A549 (cell line): Measurements from ENCODE around the gene IFT27. TPM values are rescaled to one million over a fixed set of nuclear protein-coding genes. Genes with fewer than 3 reads are reported as not detected.

Experiments used
- ATAC-seq, 2 experiments: fragments of 200-7000 bp in 1 of 2; fragments of >200 bp in 1 of 2; cut with Nextera tagmentation in 1 of 2; cut with Tn5 transposase in 1 of 2; 3 replicates each; pipeline versions ENCODE4 v1.8.0 to v1.9.1; 2018 to 2020; ENCODE audit warnings: mild to moderate bottlenecking in 1 of 2, moderate library complexity in 1 of 2
- CTCF ChIA-PET: fragments of 300-600 bp; sonication (Branson Sonifier 250); formaldehyde crosslinking; extraction: SDS; loops from one replicate; lab custom pipeline; 2021; ENCODE audit warnings: antibody characterized with exemption, inconsistent platforms; lab: Yijun Ruan, JAX
- POLR2A ChIA-PET: fragments of 350-600 bp; formaldehyde crosslinking; extraction: SDS; loops from one replicate; lab custom pipeline; 2021; ENCODE audit warnings: antibody characterized with exemption, inconsistent platforms; lab: Yijun Ruan, JAX
- DNase-seq, 2 experiments: peaks; one replicate each; pipeline versions ENCODE4 v3.0.0 to v3.0.0-alpha.2; 2011 to 2016; ENCODE audit warnings: low read depth in 1 of 2, low spot score in 1 of 2
- FAIRE-seq: peaks from 2 replicates; lab custom pipeline; 2011; peaks lifted over from hg19 to GRCh38; lab: Jason Lieb, UNC
- H3K27ac ChIP-seq, 2 experiments: fragments of >200 bp; sonication (Bioruptor Twin); formaldehyde crosslinking; 3 replicates each; pipeline ENCODE4 v1.5.1; 2016 to 2017
- H3K4me1 ChIP-seq: fragments of >200 bp; sonication (Bioruptor Twin); formaldehyde crosslinking; 3 replicates; pipeline ENCODE4 v1.6.1; 2016
- H3K4me2 ChIP-seq: fragments of >200 bp; sonication (Bioruptor Twin); formaldehyde crosslinking; 3 replicates; pipeline ENCODE4 v1.6.1; 2016
- H3K4me3 ChIP-seq: fragments of >200 bp; sonication (Bioruptor Twin); formaldehyde crosslinking; 3 replicates; pipeline ENCODE4 v1.5.1; 2016
- H3K9me3 ChIP-seq: fragments of >200 bp; sonication (Bioruptor Twin); formaldehyde crosslinking; 3 replicates; pipeline ENCODE4 v1.6.1; 2016
- CBX2 ChIP-seq: fragments of 200-600 bp; sonication (generic); IDR thresholded peaks from 2 replicates; pipeline ENCODE4 v1.6.1; 2016; ENCODE audit warnings: low read depth, mild to moderate bottlenecking, borderline replicate concordance
- CBX8 ChIP-seq: fragments of 200-600 bp; sonication (generic); IDR thresholded peaks from 2 replicates; pipeline ENCODE4 v1.6.1; 2016
- CHD4 ChIP-seq: fragments of 200-600 bp; sonication (generic); IDR thresholded peaks from 2 replicates; pipeline ENCODE4 v1.6.1; 2016; ENCODE audit warnings: antibody characterized with exemption, mild to moderate bottlenecking, borderline replicate concordance
- EHF ChIP-seq: fragments of 250-450 bp; sonication (Bioruptor Pico); IDR thresholded peaks from 2 replicates; pipeline ENCODE4 v1.5.0; 2020; ENCODE audit warnings: mild to moderate bottlenecking
- EP300 ChIP-seq, 2 experiments: fragments of >200 bp; sonication (Bioruptor Twin); formaldehyde crosslinking; IDR thresholded peaks; 2 replicates in 1 of 2; 3 replicates in 1 of 2; pipeline ENCODE4 v1.6.1; 2016 to 2017
- FOSB ChIP-seq: fragments of 250-450 bp; sonication (Bioruptor Pico); IDR thresholded peaks from 2 replicates; pipeline ENCODE4 v1.5.0; 2020; ENCODE audit warnings: mild to moderate bottlenecking, moderate library complexity
- FOXS1 ChIP-seq: fragments of 250-450 bp; sonication (Bioruptor Pico); IDR thresholded peaks from 2 replicates; pipeline ENCODE4 v1.5.0; 2020; ENCODE audit warnings: mild to moderate bottlenecking, moderate library complexity
- GATA3 ChIP-seq: IDR thresholded peaks from 2 replicates; pipeline ENCODE4 v1.6.1; 2012; ENCODE audit warnings: borderline replicate concordance
- HEYL ChIP-seq: fragments of 250-450 bp; sonication (Bioruptor Pico); IDR thresholded peaks from 2 replicates; pipeline ENCODE4 v1.8.0; 2021; ENCODE audit warnings: mild to moderate bottlenecking, moderate library complexity
- HOXA7 ChIP-seq: fragments of 250-450 bp; sonication (Bioruptor Pico); IDR thresholded peaks from 2 replicates; pipeline ENCODE4 v1.5.0; 2020; ENCODE audit warnings: mild to moderate bottlenecking, moderate library complexity
- MYC ChIP-seq: IDR thresholded peaks from 2 replicates; pipeline ENCODE4 v1.6.1; 2012; ENCODE audit warnings: mild to moderate bottlenecking, inconsistent platforms, low read length, improper control_type of control experiment, borderline replicate concordance
- NFE2L2 ChIP-seq: fragments of 150-350 bp; conservative IDR thresholded peaks from 2 replicates; pipeline ENCODE4 v1.6.1; 2014; ENCODE audit warnings: low read length
- RNF2 ChIP-seq: fragments of 200-600 bp; sonication (generic); IDR thresholded peaks from 2 replicates; pipeline ENCODE4 v1.6.1; 2016; ENCODE audit warnings: low read depth, mild to moderate bottlenecking, antibody characterized with exemption, moderate library complexity, borderline replicate concordance
- TP53 ChIP-seq: fragments of 250-450 bp; sonication (Bioruptor Pico); IDR thresholded peaks from 2 replicates; pipeline ENCODE4 v1.5.0; 2021; ENCODE audit warnings: mild to moderate bottlenecking, moderate library complexity
- ZC3H11A ChIP-seq: fragments of 450-650 bp; IDR thresholded peaks from 2 replicates; pipeline ENCODE4 v1.6.1; 2014; ENCODE audit warnings: antibody characterized with exemption, mild to moderate bottlenecking
- WGBS: methylation state at CpG from one replicate; pipeline ENCODE4 v1.1.6; 2017; ENCODE audit errors: missing lambda C conversion rate; 5-methylcytosine and 5-hydroxymethylcytosine counted together
- polyA plus RNA-seq, 4 experiments: library from polyadenylated mRNA; depleted of rRNA in 3 of 4; stranded (reverse); fragments of >200 nt; fragmentation: RNase III in 1 of 4; extraction: RNeasy Plus Mini Kit Qiagen cat#74134 plus additional on column Dnase treatment in 1 of 4; gene quantifications; 2 replicates in 3 of 4; 3 replicates in 1 of 4; pipeline ENCODE4 v1.2.3, GENCODE V29; 2011 to 2017
- TF ChIP-seq, protein P1 (sequence below): fragments of >200 bp; sonication (Bioruptor Twin); formaldehyde crosslinking; IDR thresholded peaks from 3 replicates; pipeline ENCODE4 v1.6.1; 2016
- TF ChIP-seq, protein P2 (sequence below): IDR thresholded peaks from 2 replicates; pipeline ENCODE4 v1.6.1; 2012
- TF ChIP-seq, protein P3 (sequence below): fragments of 450-650 bp; IDR thresholded peaks from 2 replicates; pipeline ENCODE4 v1.6.1; 2014; ENCODE audit warnings: antibody characterized with exemption
- TF ChIP-seq, protein P4 (sequence below): fragments of 150-350 bp; IDR thresholded peaks from 2 replicates; pipeline ENCODE4 v1.6.1; 2014; ENCODE audit warnings: low read depth, mild to moderate bottlenecking, low read length

The IFT27 gene
- polyA plus RNA-seq, 2 of the 4 experiments (the other 2 are of a cell fraction) = 17.5 to 24.6 TPM

DNA sequence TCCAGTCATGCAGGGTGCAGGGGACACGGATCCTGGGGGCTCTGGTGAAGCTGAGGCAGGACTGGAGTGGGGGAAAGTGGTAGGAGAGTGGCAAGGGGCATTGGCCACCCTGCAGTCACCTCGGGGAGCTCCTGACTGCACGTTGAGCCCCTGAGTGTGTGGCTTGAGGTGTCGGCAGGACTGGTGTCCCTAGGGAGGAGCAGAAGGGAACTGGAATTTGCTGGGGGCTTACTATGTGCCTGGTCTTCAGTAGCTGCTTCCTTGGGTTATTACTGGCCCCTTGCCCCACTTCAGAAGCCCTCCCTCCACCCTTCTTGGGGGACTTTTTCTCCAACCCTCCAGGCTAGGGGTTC, 31.5 kb downstream of the IFT27 start:
- ATAC-seq (no peak), FAIRE-seq (no peak), DNase-seq (no peak)
- ChIA-PET POLR2A (no interaction called here), CTCF (interaction anchor here (1.2 to 4.3 kb wide), 2 partner anchors 13 to 197 kb away, joined by 3 to 20 read pairs; no protein-coding TSS in a partner anchor)
- TF ChIP-seq CHD4 = no peak
- TF ChIP-seq, protein P1, sequence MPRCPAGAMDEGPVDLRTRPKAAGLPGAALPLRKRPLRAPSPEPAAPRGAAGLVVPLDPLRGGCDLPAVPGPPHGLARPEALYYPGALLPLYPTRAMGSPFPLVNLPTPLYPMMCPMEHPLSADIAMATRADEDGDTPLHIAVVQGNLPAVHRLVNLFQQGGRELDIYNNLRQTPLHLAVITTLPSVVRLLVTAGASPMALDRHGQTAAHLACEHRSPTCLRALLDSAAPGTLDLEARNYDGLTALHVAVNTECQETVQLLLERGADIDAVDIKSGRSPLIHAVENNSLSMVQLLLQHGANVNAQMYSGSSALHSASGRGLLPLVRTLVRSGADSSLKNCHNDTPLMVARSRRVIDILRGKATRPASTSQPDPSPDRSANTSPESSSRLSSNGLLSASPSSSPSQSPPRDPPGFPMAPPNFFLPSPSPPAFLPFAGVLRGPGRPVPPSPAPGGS = no peak
- TF ChIP-seq, protein P2, sequence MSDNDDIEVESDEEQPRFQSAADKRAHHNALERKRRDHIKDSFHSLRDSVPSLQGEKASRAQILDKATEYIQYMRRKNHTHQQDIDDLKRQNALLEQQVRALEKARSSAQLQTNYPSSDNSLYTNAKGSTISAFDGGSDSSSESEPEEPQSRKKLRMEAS = no peak
- 69% methylated on average over 3 of the region's 4 CpGs for WGBS
- Histone ChIP-seq H3K27ac (no peak overlapping the region), H3K4me3 (no peak overlapping the region), H3K4me2 (no peak overlapping the region), H3K4me1 (no peaks in the 10 kb centered on the region), H3K9me3 (no peaks in the 10 kb centered on the region)

DNA sequence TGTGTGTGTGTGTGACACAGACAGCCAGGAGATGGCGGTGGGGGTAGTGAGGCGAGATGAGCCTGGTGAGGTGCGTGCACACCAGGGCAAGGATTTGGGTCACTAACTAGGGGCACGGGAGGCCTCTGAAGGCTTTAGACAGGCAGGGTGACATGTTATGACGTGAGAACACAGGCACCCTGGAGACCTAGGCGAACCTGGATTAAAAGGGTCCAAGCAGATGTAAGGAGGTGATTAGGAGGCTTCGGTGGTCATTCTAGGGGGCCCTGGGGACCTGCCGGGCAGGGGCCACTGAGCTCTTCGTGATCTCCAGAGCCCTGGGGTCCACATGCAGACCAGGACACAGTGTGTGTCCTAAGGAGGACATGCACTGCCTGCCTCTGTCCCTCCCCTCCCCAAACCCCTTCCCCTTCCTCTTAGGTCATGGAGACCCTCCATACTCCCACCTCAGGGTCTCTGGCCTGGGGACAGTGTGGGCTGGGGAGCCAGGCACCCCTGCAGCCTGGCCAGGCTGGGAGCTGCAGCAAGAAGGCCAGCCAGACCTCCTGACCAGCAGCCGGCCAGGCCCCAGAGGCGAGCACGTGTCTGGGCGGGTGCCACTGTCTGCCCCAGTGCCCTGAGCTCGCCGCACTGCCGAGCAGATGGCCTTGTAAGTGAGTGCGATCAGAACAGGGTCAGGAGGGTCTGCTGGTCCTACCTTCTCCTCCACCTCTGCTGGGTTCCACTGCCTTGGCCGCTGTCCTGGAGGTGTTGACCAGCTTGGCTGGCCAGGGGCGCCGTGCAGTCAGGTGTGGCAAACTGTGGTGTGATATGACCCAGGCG, 32.1 kb downstream of the IFT27 start:
- ChIA-PET POLR2A (no interaction called here), CTCF (interaction anchor here (1.2 to 4.3 kb wide), 2 partner anchors 14 to 197 kb away, joined by 3 to 20 read pairs; no protein-coding TSS in a partner anchor)
- DNase-seq (no peak), FAIRE-seq (no peak), ATAC-seq (no peak; a peak in 1 of 6 replicates)
- Histone ChIP-seq H3K4me1 (no peaks in the 10 kb centered on the region), H3K4me2 (no peak overlapping the region), H3K4me3 (no peak overlapping the region), H3K9me3 (no peaks in the 10 kb centered on the region), H3K27ac (no peak overlapping the region)
- WGBS = 67% methylated on average over 10 of the region's 21 CpGs
- TF ChIP-seq, protein P3, sequence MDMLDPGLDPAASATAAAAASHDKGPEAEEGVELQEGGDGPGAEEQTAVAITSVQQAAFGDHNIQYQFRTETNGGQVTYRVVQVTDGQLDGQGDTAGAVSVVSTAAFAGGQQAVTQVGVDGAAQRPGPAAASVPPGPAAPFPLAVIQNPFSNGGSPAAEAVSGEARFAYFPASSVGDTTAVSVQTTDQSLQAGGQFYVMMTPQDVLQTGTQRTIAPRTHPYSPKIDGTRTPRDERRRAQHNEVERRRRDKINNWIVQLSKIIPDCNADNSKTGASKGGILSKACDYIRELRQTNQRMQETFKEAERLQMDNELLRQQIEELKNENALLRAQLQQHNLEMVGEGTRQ = no peak
- TF ChIP-seq, protein P4, sequence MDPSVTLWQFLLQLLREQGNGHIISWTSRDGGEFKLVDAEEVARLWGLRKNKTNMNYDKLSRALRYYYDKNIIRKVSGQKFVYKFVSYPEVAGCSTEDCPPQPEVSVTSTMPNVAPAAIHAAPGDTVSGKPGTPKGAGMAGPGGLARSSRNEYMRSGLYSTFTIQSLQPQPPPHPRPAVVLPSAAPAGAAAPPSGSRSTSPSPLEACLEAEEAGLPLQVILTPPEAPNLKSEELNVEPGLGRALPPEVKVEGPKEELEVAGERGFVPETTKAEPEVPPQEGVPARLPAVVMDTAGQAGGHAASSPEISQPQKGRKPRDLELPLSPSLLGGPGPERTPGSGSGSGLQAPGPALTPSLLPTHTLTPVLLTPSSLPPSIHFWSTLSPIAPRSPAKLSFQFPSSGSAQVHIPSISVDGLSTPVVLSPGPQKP = no peak
- TF ChIP-seq HEYL (CRISPR knock-in tag) (no peak), TP53 (no peak), MYC (no peak), ZC3H11A (no peak)

DNA sequence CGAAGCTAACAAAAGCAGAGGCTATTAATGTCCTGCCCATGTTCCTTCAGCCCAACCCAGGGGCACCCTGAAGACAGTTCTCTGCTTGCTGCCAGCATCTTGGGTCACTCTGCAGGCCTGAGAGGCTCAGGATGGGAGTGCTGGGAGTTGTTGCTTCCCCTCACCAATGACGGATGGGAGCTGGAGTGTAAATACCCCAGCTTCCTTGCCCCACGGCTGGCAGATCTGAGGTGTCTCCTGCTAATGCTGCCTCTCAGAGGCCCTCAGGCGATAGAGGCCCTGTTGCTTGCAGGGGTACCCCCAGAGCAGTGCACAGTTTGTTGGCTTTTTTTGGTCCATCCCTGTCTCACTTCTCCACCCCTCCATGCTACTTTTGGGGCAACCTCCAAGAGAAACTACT, 32.9 kb downstream of the IFT27 start:
- no peak overlapping the region for H3K4me3 ChIP-seq
- H3K9me3 ChIP-seq = no peaks in the 10 kb centered on the region
- H3K4me2 ChIP-seq = no peak overlapping the region
- ATAC-seq (no peak), FAIRE-seq (no peak), DNase-seq (no peak)
- ChIA-PET POLR2A (no interaction called here), CTCF (interaction anchor here (4.3 kb wide), 1 partner anchor 15 kb away, joined by 20 read pairs; no protein-coding TSS in a partner anchor)
- TF ChIP-seq GATA3 = no peak
- 82% methylated on average over 3 of the region's 4 CpGs for WGBS
- H3K27ac ChIP-seq = no peak overlapping the region
- no peaks in the 10 kb centered on the region for H3K4me1 ChIP-seq

DNA sequence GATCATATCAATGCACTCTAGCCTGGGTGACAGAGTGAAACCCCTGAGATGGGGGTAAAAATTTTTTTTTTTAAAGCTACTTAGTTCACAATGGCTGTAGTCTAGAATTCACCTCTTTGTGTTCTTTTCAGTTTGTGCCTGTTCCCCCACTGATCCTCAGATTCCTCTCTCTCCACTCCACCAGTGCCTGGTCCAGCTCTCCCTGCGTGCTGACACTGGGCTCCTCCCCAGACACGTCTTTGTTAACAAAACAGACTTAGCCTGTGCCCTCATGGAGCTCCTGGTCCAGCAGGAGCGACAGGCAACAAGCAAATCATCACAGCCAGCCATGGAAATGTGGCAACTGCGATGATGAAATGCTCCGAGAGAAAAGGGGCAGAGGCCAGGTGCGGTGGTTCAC, 34.0 kb downstream of the IFT27 start:
- TF ChIP-seq EHF (CRISPR knock-in tag) (no peak), FOXS1 (CRISPR knock-in tag) (no peak), FOSB (no peak), NFE2L2 (no peak), CBX2 (no peak), CBX8 (no peak), EP300 (IDR thresholded peaks at IDR 0.05) (no peak), HOXA7 (CRISPR knock-in tag) (no peak), RNF2 (no peak)
- TF ChIP-seq, protein P4 = no peak
- DNase-seq (no peak), ATAC-seq (no peak), FAIRE-seq (no peak)
- no peak overlapping the region for H3K4me3 ChIP-seq
- ChIA-PET POLR2A (no interaction called here), CTCF (interaction anchor here (4.3 kb wide), 1 partner anchor 16 kb away, joined by 20 read pairs; no protein-coding TSS in a partner anchor)
- no peak overlapping the region for H3K27ac ChIP-seq
- H3K4me2 ChIP-seq = no peak overlapping the region
- H3K4me1 ChIP-seq = no peaks in the 10 kb centered on the region
- H3K9me3 ChIP-seq = no peaks in the 10 kb centered on the region
- WGBS = 74% methylated on average over 6 of the region's 6 CpGs
